OCI-LY1 (cell line): Measurements from ENCODE around the gene MSX1.

Source experiments
- EZH2 ChIP-seq: fragments of 200-600 bp; sonication (generic), shearing (Covaris generic); IDR thresholded peaks from 2 replicates; pipeline ENCODE4 v1.8.0; 2017; ENCODE audit warnings: borderline replicate concordance, mixed run types, mild to moderate bottlenecking, antibody characterized with exemption, low read length, moderate library complexity, mixed read lengths
- TF ChIP-seq, protein P1 (sequence below): fragments of 200-600 bp; sonication (generic), shearing (Covaris generic); IDR thresholded peaks from 2 replicates; pipeline ENCODE4 v1.5.1; 2017; ENCODE audit warnings: mild to moderate bottlenecking, antibody characterized with exemption, low read length, moderate library complexity, mixed read lengths

GRCh38 chr4:4864443-4864939 is 5.0 kb downstream of the MSX1 start:
- TF ChIP-seq, protein P1, sequence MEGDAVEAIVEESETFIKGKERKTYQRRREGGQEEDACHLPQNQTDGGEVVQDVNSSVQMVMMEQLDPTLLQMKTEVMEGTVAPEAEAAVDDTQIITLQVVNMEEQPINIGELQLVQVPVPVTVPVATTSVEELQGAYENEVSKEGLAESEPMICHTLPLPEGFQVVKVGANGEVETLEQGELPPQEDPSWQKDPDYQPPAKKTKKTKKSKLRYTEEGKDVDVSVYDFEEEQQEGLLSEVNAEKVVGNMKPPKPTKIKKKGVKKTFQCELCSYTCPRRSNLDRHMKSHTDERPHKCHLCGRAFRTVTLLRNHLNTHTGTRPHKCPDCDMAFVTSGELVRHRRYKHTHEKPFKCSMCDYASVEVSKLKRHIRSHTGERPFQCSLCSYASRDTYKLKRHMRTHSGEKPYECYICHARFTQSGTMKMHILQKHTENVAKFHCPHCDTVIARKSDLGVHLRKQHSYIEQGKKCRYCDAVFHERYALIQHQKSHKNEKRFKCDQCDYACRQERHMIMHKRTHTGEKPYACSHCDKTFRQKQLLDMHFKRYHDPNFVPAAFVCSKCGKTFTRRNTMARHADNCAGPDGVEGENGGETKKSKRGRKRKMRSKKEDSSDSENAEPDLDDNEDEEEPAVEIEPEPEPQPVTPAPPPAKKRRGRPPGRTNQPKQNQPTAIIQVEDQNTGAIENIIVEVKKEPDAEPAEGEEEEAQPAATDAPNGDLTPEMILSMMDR, result no peak
- TF ChIP-seq EZH2, result no peak
